ENCODE measurements around the gene LRPPRC.

Gene LRPPRC

GRCh38 chr2:43906448-43907109 is 89.2 kb downstream of the LRPPRC start:
- no peak for DNase-seq (ENCODE audit: low spot score)

GRCh38 chr2:43905871-43906270 is 89.9 kb downstream of the LRPPRC start:
- no peak for DNase-seq (ENCODE audit: low spot score)

GRCh38 chr2:43905371-43905803 is 90.4 kb downstream of the LRPPRC start:
- no peak for DNase-seq (ENCODE audit: low spot score)

- no peak for DNase-seq (ENCODE audit: low spot score)
Measured at GRCh38 chr2:43899589-43899988, 96.2 kb downstream of the LRPPRC start.

- DNase-seq (ENCODE audit: low spot score), result no peak
Measured at GRCh38 chr2:43898838-43899346, 96.9 kb downstream of the LRPPRC start.

GRCh38 chr2:43898134-43898837 is 97.5 kb downstream of the LRPPRC start:
- DNase-seq (ENCODE audit: low spot score), result no peak

GRCh38 chr2:43897492-43897891 is 98.3 kb downstream of the LRPPRC start:
- no peak for DNase-seq (ENCODE audit: low spot score)

GRCh38 chr2:43896906-43897305 is 98.9 kb downstream of the LRPPRC start:
- DNase-seq (ENCODE audit: low spot score), result no peak

- DNase-seq (ENCODE audit: low spot score), result no peak
Measured at GRCh38 chr2:43894743-43895142, 101.0 kb downstream of the LRPPRC start.

GRCh38 chr2:43890855-43891254 is 104.9 kb downstream of the LRPPRC start:
- DNase-seq (ENCODE audit: low spot score), result no peak

- no peak for DNase-seq (ENCODE audit: low spot score)
Measured at GRCh38 chr2:43889416-43889815, 106.4 kb downstream of the LRPPRC start.

- DNase-seq (ENCODE audit: low spot score), result peak; percentile 40
Measured at GRCh38 chr2:43887176-43887575, 108.6 kb downstream of the LRPPRC start.

- DNase-seq (ENCODE audit: low spot score), result no peak
Measured at GRCh38 chr2:43885132-43885632, 110.6 kb downstream of the LRPPRC start.

- no peak for DNase-seq (ENCODE audit: low spot score)
Measured at GRCh38 chr2:43884689-43885088, 111.1 kb downstream of the LRPPRC start.

- no peak for DNase-seq (ENCODE audit: low spot score)
Measured at GRCh38 chr2:43882312-43882711, 113.5 kb downstream of the LRPPRC start.

- DNase-seq (ENCODE audit: low spot score), result no peak
Measured at GRCh38 chr2:43880952-43881351, 114.8 kb downstream of the LRPPRC start.

- DNase-seq (ENCODE audit: low spot score), result no peak
Measured at GRCh38 chr2:43880471-43880870, 115.3 kb downstream of the LRPPRC start.

GRCh38 chr2:43879261-43879660 is 116.5 kb downstream of the LRPPRC start:
- no peak for DNase-seq (ENCODE audit: low spot score)

GRCh38 chr2:43877782-43878464 is 117.9 kb downstream of the LRPPRC start:
- peak; percentile 55 for DNase-seq (ENCODE audit: low spot score)

GRCh38 chr2:43874776-43875451 is 120.9 kb downstream of the LRPPRC start:
- DNase-seq (ENCODE audit: low spot score), result no peak

- DNase-seq (ENCODE audit: low spot score), result no peak
Measured at GRCh38 chr2:43872151-43872550, 123.6 kb downstream of the LRPPRC start.

- no peak for DNase-seq (ENCODE audit: low spot score)
Measured at GRCh38 chr2:43855292-43855691, 140.5 kb downstream of the LRPPRC start.

All from cerebellar cortex (tissue), 1 donor.